GM12878 (cell line): ENCODE results near the gene SCRN2. TPM values are rescaled to one million over a fixed set of nuclear protein-coding genes. Genes with fewer than 3 reads are reported as not detected.

ENCODE experiments used
- ATAC-seq: fragments of 200-7000 bp; cut with Tn5 transposase; 3 replicates; pipeline ENCODE4 v1.9.1; 2020; ENCODE audit warnings: mild to moderate bottlenecking, moderate library complexity
- BruUV-seq: library from RNA; stranded (reverse); fragments of 400-500 nt; replicated peaks from 2 replicates; lab custom pipeline; 2021; lab: Mats Ljungman, UMichigan
- CTCF ChIA-PET: fragments of 300-600 bp; sonication (Branson Sonifier 250); formaldehyde crosslinking; extraction: SDS; loops from one replicate; lab custom pipeline; 2021; ENCODE audit warnings: inconsistent platforms; lab: Yijun Ruan, JAX
- POLR2A ChIA-PET: fragments of 350-600 bp; formaldehyde crosslinking; extraction: SDS; loops from one replicate; lab custom pipeline; 2021; ENCODE audit warnings: inconsistent platforms; lab: Charles Lee
- RAD21 ChIA-PET: fragments of 300-600 bp; sonication (Branson Sonifier 250); formaldehyde crosslinking; loops from one replicate; lab custom pipeline; 2023; ENCODE audit warnings: antibody characterized with exemption; ENCODE audit not compliant: unreplicated experiment; lab: Charles Lee
- SMC1A ChIA-PET: fragments of 300-600 bp; sonication (Branson Sonifier 250); formaldehyde crosslinking; loops from one replicate; lab custom pipeline; 2023; ENCODE audit not compliant: unreplicated experiment, uncharacterized antibody; lab: Charles Lee
- DNase-seq: peaks from one replicate; pipeline ENCODE4 v3.0.0-alpha.2; 2011; ENCODE audit warnings: low read depth, low spot score
- FAIRE-seq: peaks from 3 replicates; lab custom pipeline; 2011; peaks lifted over from hg19 to GRCh38; lab: Jason Lieb, UNC
- H2AFZ ChIP-seq: 2 replicates; pipeline ENCODE4 v1.6.0; 2011; ENCODE audit warnings: low read depth, low read length, control low read depth; ENCODE audit not compliant: control insufficient read depth
- H3K27ac ChIP-seq: 2 replicates; pipeline ENCODE4 v1.5.1; 2011; ENCODE audit warnings: control low read depth; ENCODE audit not compliant: control insufficient read depth, insufficient read depth
- H3K27me3 ChIP-seq, 2 experiments: replicated peaks in 1 of 2; 2 replicates each; pipeline versions ENCODE4 v1.6.0 to v1.6.1; 2011; ENCODE audit warnings: low read length in 1 of 2; ENCODE audit not compliant: control insufficient read depth in 2 of 2, insufficient read depth in 2 of 2
- H3K36me3 ChIP-seq, 2 experiments: 2 replicates each; pipeline ENCODE4 v1.5.1; 2011; ENCODE audit warnings: low read length in 1 of 2; ENCODE audit not compliant: control insufficient read depth in 2 of 2, insufficient read depth in 2 of 2
- H3K4me1 ChIP-seq: 2 replicates; pipeline ENCODE4 v1.6.1; 2011; ENCODE audit warnings: mild to moderate bottlenecking, low read length, moderate library complexity, mixed read lengths; ENCODE audit not compliant: control insufficient read depth, insufficient read depth
- H3K4me2 ChIP-seq: 2 replicates; pipeline ENCODE4 v1.6.0; 2011; ENCODE audit warnings: control low read depth; ENCODE audit not compliant: control insufficient read depth, insufficient read depth
- H3K4me3 ChIP-seq: fragments of 200-600 bp; sonication (generic); 2 replicates; pipeline ENCODE4 v1.5.1; 2016
- H3K79me2 ChIP-seq: 2 replicates; pipeline ENCODE4 v1.6.0; 2011; ENCODE audit warnings: low read length; ENCODE audit not compliant: control insufficient read depth, insufficient read depth
- H3K9ac ChIP-seq: 2 replicates; pipeline ENCODE4 v1.8.0; 2011; ENCODE audit warnings: low read length, control low read depth, mixed read lengths; ENCODE audit not compliant: control insufficient read depth, insufficient read depth
- H3K9me3 ChIP-seq: replicated peaks from 3 replicates; pipeline ENCODE4 v1.5.1; 2011; ENCODE audit warnings: mild to moderate bottlenecking, low read length; ENCODE audit not compliant: control insufficient read depth, insufficient read depth
- H4K20me1 ChIP-seq: 2 replicates; pipeline ENCODE4 v1.6.0; 2011; ENCODE audit not compliant: control insufficient read depth, insufficient read depth
- ATF7 ChIP-seq: fragments of 450-650 bp; IDR thresholded peaks from 2 replicates; pipeline ENCODE4 v1.6.1; 2016; ENCODE audit warnings: low read depth, mild to moderate bottlenecking
- DPF2 ChIP-seq: fragments of 450-650 bp; IDR thresholded peaks from 2 replicates; pipeline ENCODE4 v1.6.1; 2017; ENCODE audit warnings: mild to moderate bottlenecking
- MEF2B ChIP-seq: fragments of 450-650 bp; IDR thresholded peaks from 2 replicates; pipeline ENCODE4 v1.6.1; 2018; ENCODE audit warnings: mild to moderate bottlenecking, moderate library complexity; ENCODE audit not compliant: partially characterized antibody, poor library complexity, severe bottlenecking
- NFIC ChIP-seq: IDR thresholded peaks from 2 replicates; pipeline ENCODE4 v1.6.1; 2012; ENCODE audit warnings: low read depth, mild to moderate bottlenecking, inconsistent platforms, low read length, moderate library complexity
- RELB ChIP-seq: fragments of 450-650 bp; IDR thresholded peaks from 2 replicates; pipeline ENCODE4 v1.6.1; 2017; ENCODE audit warnings: low read depth, mild to moderate bottlenecking, moderate library complexity
- SREBF2 ChIP-seq: IDR thresholded peaks from 2 replicates; pipeline ENCODE4 v1.6.1; 2012; ENCODE audit warnings: mild to moderate bottlenecking, low read length
- TAF1 ChIP-seq: IDR thresholded peaks from 2 replicates; pipeline ENCODE4 v1.6.1; 2011; ENCODE audit warnings: mild to moderate bottlenecking, low read depth, low read length, borderline replicate concordance
- TARDBP ChIP-seq: IDR thresholded peaks from 2 replicates; pipeline ENCODE4 v1.6.1; 2016; ENCODE audit warnings: borderline replicate concordance
- WGBS: methylation state at CpG from one replicate; pipeline ENCODE4 v1.1.6; 2016; ENCODE audit warnings: low lambda C conversion rate; ENCODE audit not compliant: insufficient replicate concordance, insufficient coverage; ENCODE audit errors: missing lambda C conversion rate; 5-methylcytosine and 5-hydroxymethylcytosine counted together
- in situ Hi-C: fragments of 300-500 bp; cut with MboI; formaldehyde crosslinking; loops from 9 replicates; pipeline ENCODE4 v1.14.3; 2018; ENCODE audit warnings: mixed read lengths
- intact Hi-C: fragments of 100-400 bp; cut with micrococcal nuclease; formaldehyde crosslinking; loops from one replicate; pipeline ENCODE4 v1.14.2; 2022; ENCODE audit not compliant: unreplicated experiment
- polyA plus RNA-seq, 11 experiments: library from polyadenylated mRNA; depleted of rRNA in 4 of 11; unstranded in 6 of 11; stranded (reverse) in 5 of 11; fragments of >200 nt; fragmentation: Nextera tagmentation in 4 of 11; fragmentation: Illumina TruSeq in 1 of 11; extraction: Ambion mirVana in 4 of 11; extraction: Trizol in 1 of 11; gene quantifications; 1 replicate in 1 of 11; 2 replicates in 10 of 11; pipeline versions ENCODE4 v1.2.1 to v1.2.3, GENCODE V29; 2011 to 2016; ENCODE audit warnings: inconsistent platforms in 2 of 11, missing spikeins in 2 of 11, low read depth in 1 of 11
- total RNA-seq, 4 experiments: library from RNA; depleted of rRNA in 3 of 4; stranded (reverse); fragments of >200 nt in 3 of 4; fragmentation: Illumina TruSeq in 1 of 4; extraction: Trizol in 1 of 4; gene quantifications; 2 replicates each; pipeline versions ENCODE4 v1.2.1 to v1.2.3, GENCODE V29; 2013 to 2021

The SCRN2 gene
- total and polyA plus RNA-seq, 10 of the 15 experiments (the other 5 are each of a cell fraction or from before 2014, with no cell fraction given): 0.34 to 33.3 (median 20.1) TPM

GRCh38 chr17:47791025-47791424 is 50.0 kb downstream of the SCRN2 start:
- no peaks in the 10 kb centered on the region for H4K20me1 ChIP-seq
- H3K9ac ChIP-seq: no peak overlapping the region
- TF ChIP-seq MEF2B: no peak
- TF ChIP-seq ATF7: no peak
- no peak for TF ChIP-seq DPF2
- TF ChIP-seq TAF1: no peak
- TF ChIP-seq TARDBP: no peak
- no peak for TF ChIP-seq NFIC
- TF ChIP-seq RELB: no peak
- TF ChIP-seq SREBF2: no peak
- FAIRE-seq (no peak), ATAC-seq (no peak), DNase-seq (no peak)
- ChIA-PET CTCF (no interaction called here), RAD21 (interaction anchor here (1.1 kb wide), 1 partner anchor 90 kb away, joined by 4 read pairs; no protein-coding TSS in a partner anchor), SMC1A (interaction anchor here (0.7 kb wide), 1 partner anchor 428 kb away, joined by 3 read pairs; no protein-coding TSS in a partner anchor), POLR2A (interaction anchor here (0.7 kb wide), 1 partner anchor 10 kb away, joined by 6 read pairs; no protein-coding TSS in a partner anchor)
- H3K4me1 ChIP-seq: no peaks in the 10 kb centered on the region
- WGBS: 0% methylated on average over 3 of the region's 3 CpGs
- intact Hi-C loops: no loop called here
- BruUV-seq: no TSS peak
- H3K4me2 ChIP-seq: no peak overlapping the region
- no peaks in the 10 kb centered on the region for H3K36me3 ChIP-seq
- H3K4me3 ChIP-seq: no peak overlapping the region
- in situ Hi-C loops: no loop called here
- no peak overlapping the region for H3K27ac ChIP-seq
- H3K9me3 ChIP-seq: no peaks in the 10 kb centered on the region
- no peak overlapping the region for H2AFZ ChIP-seq
- peaks cover 4 to 7% of the 10 kb centered on the region in 2 experiments for H3K27me3 ChIP-seq
- no peaks in the 10 kb centered on the region for H3K79me2 ChIP-seq
